ENCODE results near the gene RAB7B. TPM values are rescaled to one million over a fixed set of nuclear protein-coding genes. Genes with fewer than 3 reads are reported as not detected.

RAB7B gene
- total RNA-seq, 1 experiment from 2014 or later: 25.7 TPM

- no peak overlapping the region for H3K4me3 ChIP-seq
- H3K27me3 ChIP-seq: peaks cover 7% of the 10 kb centered on the region
- H3K9me3 ChIP-seq: no peaks in the 10 kb centered on the region
- peak; percentile 88 for DNase-seq
- no peaks in the 10 kb centered on the region for H3K36me3 ChIP-seq
Observed at GRCh38 chr1:205950280-205950679, 52.9 kb downstream of the RAB7B start.

DNA sequence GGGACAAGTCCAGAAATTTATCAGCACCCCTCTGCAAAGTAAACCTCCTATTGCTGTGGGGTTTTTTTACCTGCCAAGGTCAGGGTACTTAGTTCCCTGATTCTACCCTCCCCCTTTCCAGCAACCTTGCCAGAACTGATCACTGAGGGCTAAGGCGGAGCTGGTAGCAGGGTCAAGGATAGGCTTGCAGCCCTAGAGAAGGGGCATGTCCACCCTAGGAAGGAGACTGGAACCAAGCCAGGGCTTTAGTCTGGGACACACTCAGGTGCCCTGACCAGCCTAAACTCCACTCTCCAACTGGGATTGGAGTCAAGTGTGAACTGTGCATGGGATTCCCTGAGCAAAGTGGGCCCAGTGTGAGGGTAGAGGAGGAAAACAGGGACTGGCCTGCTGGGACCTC is 53.4 kb downstream of the RAB7B start:
- peaks cover 10% of the 10 kb centered on the region for H3K27me3 ChIP-seq
- no peaks in the 10 kb centered on the region for H3K9me3 ChIP-seq
- H3K36me3 ChIP-seq: no peaks in the 10 kb centered on the region
- H3K4me3 ChIP-seq: no peak overlapping the region
- DNase-seq: no peak

DNA sequence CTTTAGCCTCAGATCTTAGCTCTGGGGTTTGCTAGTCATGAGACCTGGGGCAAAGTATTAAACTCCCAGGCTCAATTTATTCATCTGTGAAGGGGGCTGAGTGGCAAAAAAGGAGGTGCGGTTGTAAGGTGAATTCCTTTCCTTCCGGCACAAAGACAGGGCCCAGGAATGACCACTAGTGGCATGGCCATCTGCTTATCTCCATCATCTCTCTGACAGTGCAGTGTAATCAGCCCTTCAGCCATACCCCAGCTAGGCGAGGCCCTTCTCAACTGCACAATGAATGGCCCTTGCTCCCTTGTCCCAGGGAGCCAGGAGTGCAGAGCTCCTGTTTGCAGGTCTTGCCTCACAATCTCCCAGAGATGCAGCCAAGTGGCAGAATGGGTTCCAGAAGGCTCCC is 54.3 kb downstream of the RAB7B start:
- no peaks in the 10 kb centered on the region for H3K9me3 ChIP-seq
- H3K36me3 ChIP-seq: no peaks in the 10 kb centered on the region
- H3K27me3 ChIP-seq: peaks cover 15% of the 10 kb centered on the region
- H3K4me3 ChIP-seq: no peak overlapping the region
- no peak for DNase-seq

GRCh38 chr1:205948039-205948438 is 55.2 kb downstream of the RAB7B start:
- no peaks in the 10 kb centered on the region for H3K9me3 ChIP-seq
- no peak for DNase-seq
- H3K4me3 ChIP-seq: no peak overlapping the region
- peaks cover 19% of the 10 kb centered on the region for H3K27me3 ChIP-seq
- H3K36me3 ChIP-seq: no peaks in the 10 kb centered on the region

DNA sequence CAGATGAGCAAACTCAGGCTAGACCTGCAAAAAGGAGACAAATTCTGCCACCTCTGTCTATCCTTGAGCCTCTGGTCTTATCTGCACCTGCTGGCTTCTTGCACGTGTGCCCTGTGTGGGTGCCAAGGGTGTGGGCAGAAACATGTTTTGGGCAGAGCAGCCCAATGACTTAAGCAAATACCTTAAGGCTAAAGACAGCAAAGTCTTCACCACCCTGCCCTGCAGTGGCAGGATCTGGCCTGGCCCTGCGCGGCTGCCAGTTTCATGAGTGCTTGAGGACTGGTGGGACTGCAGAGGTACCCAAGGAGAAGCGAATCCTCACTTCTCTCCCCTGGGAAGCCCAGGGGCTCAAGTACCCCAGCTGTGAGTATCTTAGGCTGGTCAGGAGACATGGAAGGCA is 56.2 kb downstream of the RAB7B start:
- Histone ChIP-seq H3K9me3 (no peaks in the 10 kb centered on the region), H3K36me3 (no peaks in the 10 kb centered on the region), H3K4me3 (no peak overlapping the region), H3K27me3 (peaks cover 20% of the 10 kb centered on the region)
- no peak for DNase-seq

- H3K27me3 ChIP-seq: peaks cover 20% of the 10 kb centered on the region
- no peaks in the 10 kb centered on the region for H3K9me3 ChIP-seq
- DNase-seq: no peak
- H3K4me3 ChIP-seq: no peak overlapping the region
- H3K36me3 ChIP-seq: no peaks in the 10 kb centered on the region
Observed at GRCh38 chr1:205945069-205945468, 58.1 kb downstream of the RAB7B start.

DNA sequence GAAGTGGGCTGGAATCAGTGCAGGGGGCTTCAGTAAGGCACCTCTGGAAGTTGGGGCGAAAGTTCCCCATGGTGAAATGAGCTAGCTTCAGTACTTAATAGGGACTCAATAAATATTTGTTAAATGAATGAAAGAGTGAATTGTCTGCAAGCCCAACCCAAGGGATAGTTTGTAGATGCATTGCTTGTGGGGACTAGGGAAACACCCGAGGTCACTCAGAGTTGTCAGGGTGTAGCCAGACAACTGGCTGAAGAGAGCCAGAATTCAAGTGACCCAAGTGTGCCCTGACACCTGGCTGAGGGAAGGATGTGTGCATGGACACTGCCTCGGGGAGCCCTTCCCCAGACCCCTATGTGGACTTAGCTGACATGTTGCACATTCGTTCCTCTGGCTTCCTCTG is 58.7 kb downstream of the RAB7B start:
- Histone ChIP-seq H3K27me3 (peaks cover 20% of the 10 kb centered on the region), H3K36me3 (no peaks in the 10 kb centered on the region), H3K9me3 (no peaks in the 10 kb centered on the region), H3K4me3 (no peak overlapping the region)
- DNase-seq: no peak

GRCh38 chr1:205943245-205943644 is 60.0 kb downstream of the RAB7B start, which contains the start of gene SLC26A9:
Gene SLC26A9 (minus strand): TSS chr1:205943456. CDS start chr1:205935820, 7,636 bp downstream.
- H3K27me3 ChIP-seq: peaks cover 23% of the 10 kb centered on the region
- H3K36me3 ChIP-seq: no peaks in the 10 kb centered on the region
- H3K9me3 ChIP-seq: no peaks in the 10 kb centered on the region
- DNase-seq: no peak
- H3K4me3 ChIP-seq: no peak within 1 kb of the TSS

DNA sequence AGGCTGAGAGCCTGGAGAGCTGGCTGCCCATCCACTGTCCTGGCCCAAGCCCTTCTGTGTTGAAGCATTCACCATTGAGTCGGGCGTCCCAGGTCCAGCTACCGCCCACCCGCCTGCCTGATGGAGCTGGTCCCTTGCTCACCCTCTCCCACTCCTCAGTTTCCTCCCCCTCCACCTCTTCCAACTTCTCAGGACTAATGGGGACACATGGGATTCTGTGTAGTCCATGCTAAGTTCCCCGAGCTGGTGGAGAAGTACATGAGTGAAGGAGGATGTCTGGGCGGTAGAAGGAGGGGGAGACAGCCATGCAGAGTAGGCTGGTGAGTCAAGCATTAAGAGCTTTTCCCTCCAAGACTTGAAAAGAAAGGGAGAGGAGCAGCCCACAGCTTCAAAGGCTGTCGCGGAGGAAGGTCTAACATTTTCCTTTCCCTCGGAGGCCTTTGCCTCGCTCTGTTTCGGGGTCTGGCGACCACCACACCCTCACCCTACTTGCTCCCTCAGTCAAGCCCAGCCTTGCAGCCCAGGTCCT is 60.5 kb downstream of the RAB7B start:
- Histone ChIP-seq H3K36me3 (no peaks in the 10 kb centered on the region), H3K9me3 (no peaks in the 10 kb centered on the region), H3K27me3 (peaks cover 23% of the 10 kb centered on the region), H3K4me3 (no peak overlapping the region)
- DNase-seq: no peak

DNA sequence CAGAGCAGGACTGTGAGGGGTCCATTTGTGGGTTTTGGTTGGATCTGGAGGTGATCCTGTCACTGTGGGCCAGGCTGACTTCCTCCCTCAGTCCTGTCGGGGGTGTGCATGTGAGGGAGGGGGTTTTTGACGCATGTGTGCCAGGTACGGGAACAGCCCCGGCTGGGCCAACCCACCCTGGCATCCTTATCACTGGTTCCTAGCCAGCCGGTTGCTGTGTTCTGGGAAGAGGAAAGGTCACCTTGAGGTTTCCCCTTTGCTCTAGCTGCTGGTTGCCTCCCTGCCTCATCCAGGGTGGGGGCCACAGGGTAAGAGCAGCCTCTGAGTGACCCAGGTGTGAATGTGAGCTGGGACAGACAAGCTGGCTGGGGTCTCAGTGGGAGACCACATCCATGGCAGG is 62.5 kb downstream of the RAB7B start:
- Histone ChIP-seq H3K4me3 (no peak overlapping the region), H3K36me3 (no peaks in the 10 kb centered on the region), H3K9me3 (no peaks in the 10 kb centered on the region), H3K27me3 (peaks cover 20% of the 10 kb centered on the region)
- no peak for DNase-seq

- Histone ChIP-seq H3K9me3 (no peaks in the 10 kb centered on the region), H3K4me3 (no peak overlapping the region), H3K36me3 (no peaks in the 10 kb centered on the region), H3K27me3 (peaks cover 13% of the 10 kb centered on the region)
- DNase-seq: no peak
Observed at GRCh38 chr1:205939690-205940330, 63.4 kb downstream of the RAB7B start.

DNA sequence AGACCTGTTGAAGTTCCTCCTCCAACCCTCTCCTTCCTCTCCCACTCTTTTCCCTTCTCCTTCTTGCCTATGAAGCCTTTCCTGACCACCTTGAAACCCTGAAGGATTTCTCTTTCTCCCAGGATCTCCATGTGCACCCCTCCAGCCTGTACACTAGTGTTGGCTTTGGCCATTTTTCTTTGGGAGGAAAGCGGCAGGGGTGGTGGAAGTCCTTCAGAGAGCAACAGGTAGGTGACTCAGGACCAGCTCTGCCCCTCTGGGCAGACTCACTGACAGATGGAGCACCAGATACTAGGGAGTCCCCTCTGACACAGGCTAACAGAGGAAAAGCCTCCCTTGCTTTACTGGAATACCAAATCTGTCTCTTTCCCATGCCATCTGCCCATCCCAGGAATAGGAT is 64.5 kb downstream of the RAB7B start:
- H3K27me3 ChIP-seq: peaks cover 8% of the 10 kb centered on the region; the same call in 1 of the 2 replicates
- no peaks in the 10 kb centered on the region for H3K9me3 ChIP-seq
- H3K4me3 ChIP-seq: no peak overlapping the region
- no peak for DNase-seq
- no peaks in the 10 kb centered on the region for H3K36me3 ChIP-seq

DNA sequence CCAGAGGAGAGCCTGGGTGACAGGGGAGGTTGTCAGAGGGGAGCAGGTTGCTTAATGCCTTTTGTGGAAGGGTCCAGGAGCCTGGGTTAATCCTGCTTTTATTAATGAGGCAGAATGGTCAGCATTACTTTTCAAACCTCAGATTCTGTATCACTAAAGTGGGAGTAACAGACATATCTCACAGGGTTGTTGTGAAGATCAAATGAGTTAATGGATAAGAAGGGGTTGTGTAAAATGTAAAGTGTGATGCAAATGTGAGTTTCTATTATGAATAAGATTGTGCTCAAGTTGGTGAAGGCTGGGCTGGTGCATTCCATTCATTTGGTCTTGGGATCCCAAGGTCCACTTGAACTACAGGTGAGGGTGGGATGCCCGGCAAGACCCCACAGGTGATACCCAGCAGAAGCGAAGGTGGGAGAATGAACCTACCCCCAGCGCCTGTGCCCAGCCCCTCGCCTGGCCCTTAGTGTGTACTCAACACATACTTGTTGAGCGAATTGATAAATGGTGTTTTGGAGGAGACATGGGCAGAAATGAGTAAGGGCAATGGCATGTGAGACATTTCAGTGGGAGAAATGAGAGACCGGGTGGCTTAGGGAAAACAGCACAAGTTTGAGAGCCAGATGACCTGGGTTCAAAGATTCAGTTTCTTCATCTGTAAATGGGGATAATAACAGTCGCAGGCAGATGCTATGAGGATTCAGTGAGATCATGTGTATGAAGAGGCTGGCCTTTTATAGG is 66.2 kb downstream of the RAB7B start:
- Histone ChIP-seq H3K4me3 (no peak overlapping the region), H3K27me3 (0 out of 2 replicates have a peak, but pooled peaks cover 2% of the 10 kb centered on the region), H3K36me3 (no peaks in the 10 kb centered on the region), H3K9me3 (no peaks in the 10 kb centered on the region; the same call in 1 of the 2 replicates)
- peak; percentile 43 for DNase-seq

GRCh38 chr1:205936311-205936710 is 66.9 kb downstream of the RAB7B start:
- H3K4me3 ChIP-seq: no peak overlapping the region
- no peaks in the 10 kb centered on the region for H3K36me3 ChIP-seq
- 0 out of 2 replicates have a peak, but pooled peaks cover 2% of the 10 kb centered on the region for H3K27me3 ChIP-seq
- no peaks in the 10 kb centered on the region; the same call in 1 of the 2 replicates for H3K9me3 ChIP-seq
- no peak for DNase-seq

GRCh38 chr1:205935869-205936268 is 67.3 kb downstream of the RAB7B start:
- no peaks in the 10 kb centered on the region; the same call in 1 of the 2 replicates for H3K9me3 ChIP-seq
- H3K36me3 ChIP-seq: no peaks in the 10 kb centered on the region
- DNase-seq: no peak
- H3K4me3 ChIP-seq: no peak overlapping the region
- H3K27me3 ChIP-seq: 0 out of 2 replicates have a peak, but pooled peaks cover 2% of the 10 kb centered on the region

- no peaks in the 10 kb centered on the region for H3K36me3 ChIP-seq
- H3K27me3 ChIP-seq: 0 out of 2 replicates have a peak, but pooled peaks cover 2% of the 10 kb centered on the region
- no peak for DNase-seq
- H3K9me3 ChIP-seq: no peaks in the 10 kb centered on the region; the same call in 1 of the 2 replicates
- no peak overlapping the region for H3K4me3 ChIP-seq
Observed at GRCh38 chr1:205934788-205935187, 68.4 kb downstream of the RAB7B start.

Data from MG63 (cell line).